PFSK-1 (cell line): ENCODE data around the gene ZRANB1.

Source experiments
- FOXP2 ChIP-seq: optimal IDR thresholded peaks from 2 replicates; pipeline ENCODE3; 2011; ENCODE audit warnings: borderline replicate concordance, control low read depth, inconsistent platforms; ENCODE audit not compliant: insufficient read depth; ENCODE audit errors: extremely low read length, extremely low read depth
- POLR2AphosphoS5 ChIP-seq: IDR thresholded peaks from 2 replicates; pipeline ENCODE4 v1.6.1; 2012; ENCODE audit warnings: low read depth, mild to moderate bottlenecking, control low read depth, low read length, moderate library complexity
- REST ChIP-seq, 2 experiments: IDR thresholded peaks; 2 replicates each; pipeline versions ENCODE4 v1.6.1 to v1.8.0; 2011 to 2012; ENCODE audit warnings: low read depth in 2 of 2, low read length in 2 of 2, control low read depth in 1 of 2, inconsistent platforms in 1 of 2, mild to moderate bottlenecking in 1 of 2, moderate library complexity in 1 of 2; ENCODE audit not compliant: insufficient read depth in 1 of 2
- SIN3A ChIP-seq: IDR thresholded peaks from 2 replicates; pipeline ENCODE4 v1.6.1; 2012; ENCODE audit warnings: mild to moderate bottlenecking, low read length, moderate library complexity, borderline replicate concordance; ENCODE audit not compliant: insufficient read depth
- TAF1 ChIP-seq: IDR thresholded peaks from 2 replicates; pipeline ENCODE4 v1.6.1; 2012; ENCODE audit warnings: low read length, control low read depth, borderline replicate concordance; ENCODE audit not compliant: insufficient read depth

The ZRANB1 gene

GRCh38 chr10:124984376-124984775 lies 42.5 kb downstream of the ZRANB1 start:
- TF ChIP-seq TAF1 (no peak), FOXP2 (no peak), POLR2AphosphoS5 (no peak), REST (IDR thresholded peaks at IDR 0.05; ENCODE audit: insufficient read depth in 1 of 2, low read depth in 2 of 2, low read length in 2 of 2) (no peak), SIN3A (no peak)

- TF ChIP-seq REST (IDR thresholded peaks at IDR 0.05; ENCODE audit: insufficient read depth in 1 of 2, low read depth in 2 of 2, low read length in 2 of 2): no peak
- no peak for TF ChIP-seq SIN3A
These were observed 43.2 kb downstream of the ZRANB1 start for GRCh38 chr10:124985162-124985561.

GRCh38 chr10:124987788-124988187 lies 45.9 kb downstream of the ZRANB1 start:
- TF ChIP-seq FOXP2 (no peak), REST (IDR thresholded peaks at IDR 0.05; ENCODE audit: insufficient read depth in 1 of 2, low read depth in 2 of 2, low read length in 2 of 2) (no peak), POLR2AphosphoS5 (no peak), TAF1 (no peak), SIN3A (no peak)

GRCh38 chr10:124989526-124989925 lies 47.6 kb downstream of the ZRANB1 start:
- TF ChIP-seq REST (IDR thresholded peaks at IDR 0.05; ENCODE audit: insufficient read depth in 1 of 2, low read depth in 2 of 2, low read length in 2 of 2) (no peak), POLR2AphosphoS5 (no peak), SIN3A (no peak), FOXP2 (no peak), TAF1 (no peak)
